RWPE1 (cell line): ENCODE results near the gene ARHGEF2.

Experiments used
- CTCF ChIA-PET: fragments of 350-600 bp; sonication (Branson Sonifier 250); formaldehyde crosslinking; extraction: SDS; loops from one replicate; lab custom pipeline; 2021; lab: Yijun Ruan, JAX
- POLR2A ChIA-PET: fragments of 400-600 bp; formaldehyde crosslinking; extraction: SDS; loops from one replicate; lab custom pipeline; 2020; ENCODE audit warnings: antibody characterized with exemption; ENCODE audit not compliant: low non-redundant PET; lab: Yijun Ruan, JAX
- DNase-seq: peaks from one replicate; pipeline ENCODE4 v3.0.0; 2012; ENCODE audit warnings: low spot score
- H3K27ac ChIP-seq: fragments of 450-650 bp; 2 replicates; pipeline ENCODE4 v1.5.1; 2017
- CTCF ChIP-seq: fragments of 450-650 bp; conservative IDR thresholded peaks from 2 replicates; pipeline ENCODE4 v1.5.1; 2017; ENCODE audit warnings: low read depth, mild to moderate bottlenecking

The ARHGEF2 gene

GRCh38 chr1:155898888-155899287, 79.5 kb downstream of the ARHGEF2 start:
- ChIA-PET POLR2A (no interaction called here), CTCF (interaction anchor here (0.7 kb wide), 1 partner anchor 227 kb away, joined by 4 read pairs; no protein-coding TSS in a partner anchor)
- TF ChIP-seq CTCF: no peak
- no peak for DNase-seq
- no peak overlapping the region for H3K27ac ChIP-seq

DNA sequence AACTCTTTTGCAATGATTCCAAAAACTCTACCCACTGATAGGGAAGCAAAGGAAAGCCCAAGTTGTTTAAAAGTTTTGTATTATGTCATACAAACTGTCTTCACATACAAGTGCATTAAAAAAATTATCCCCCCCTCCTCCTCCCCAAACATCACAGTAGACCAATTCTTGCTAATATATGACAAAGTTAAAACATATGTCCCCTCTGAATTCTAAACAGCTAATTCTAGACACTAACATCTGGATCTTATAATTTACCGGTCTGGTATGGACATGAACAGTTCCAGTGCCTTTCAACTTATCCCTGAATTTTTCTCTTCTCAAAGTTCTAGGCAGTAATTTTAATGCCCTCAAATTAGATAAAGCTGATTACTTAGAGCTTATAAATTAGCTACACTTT, 80.6 kb downstream of the ARHGEF2 start:
- no peak overlapping the region for H3K27ac ChIP-seq
- POLR2A ChIA-PET: no interaction called here
- CTCF ChIA-PET: interaction anchor here (0.6 kb wide), 1 partner anchor 156 kb away, joined by 4 read pairs; no protein-coding TSS in a partner anchor
- TF ChIP-seq CTCF: no peak
- no peak for DNase-seq
